Activated gamma-delta T cell treated with Interleukin-2 at 50 U/mL for 16 hours (primary cell): ENCODE measurements around the gene C14orf180.
A peak's percentile ranks its signal among the peaks of the same experiment; 100 is the strongest.

ENCODE experiments used
- DNase-seq: peaks from one replicate; pipeline ENCODE4 v3.0.0-alpha.2; 2020

C14orf180 gene

DNA sequence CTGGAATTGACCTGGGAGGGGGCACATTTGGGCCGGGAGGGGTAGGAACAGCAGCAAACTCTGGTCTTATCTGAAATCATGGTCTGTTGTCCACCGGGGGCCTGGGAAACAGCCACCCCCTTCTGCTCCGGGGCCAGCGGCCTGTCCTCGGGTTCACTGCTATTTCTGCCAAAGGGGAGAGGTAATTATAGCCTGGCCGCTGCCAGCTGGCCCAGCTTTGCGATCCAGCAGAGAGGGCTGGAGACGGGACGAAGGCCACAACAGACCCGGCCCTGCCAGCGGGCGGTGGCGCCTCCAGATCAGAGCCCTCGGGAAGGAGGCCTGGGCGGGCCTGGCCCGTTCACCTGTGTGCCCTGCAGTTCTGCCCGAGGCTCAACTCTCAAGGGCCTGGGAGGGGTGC is at the start of gene C14orf180:
Gene C14orf180, plus strand, starts transcription at position 258 of the 400 bp plus-strand sequence. CDS start 6,667 bp downstream, outside the sequence.
- no peak for DNase-seq

DNA sequence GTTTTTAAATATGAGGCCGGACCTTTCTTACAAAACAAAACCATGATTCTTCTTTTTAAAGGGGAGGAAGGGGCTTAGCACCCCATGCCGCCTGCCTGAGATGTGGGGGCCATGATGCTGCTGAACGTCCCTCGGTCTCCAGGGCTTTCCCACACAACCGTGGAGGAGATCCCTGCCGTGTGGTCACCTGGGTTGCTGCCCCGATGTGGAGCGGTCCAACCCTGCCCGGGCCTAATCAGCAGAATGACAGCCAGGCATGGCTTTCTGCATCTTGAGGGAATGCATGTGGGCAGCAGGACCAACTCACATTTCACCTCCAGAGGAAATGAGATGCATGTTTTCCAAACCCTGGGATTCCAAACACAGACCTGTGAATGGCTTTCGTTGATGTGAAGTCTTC is 48.9 kb upstream of the C14orf180 start:
- DNase-seq = no peak

DNA sequence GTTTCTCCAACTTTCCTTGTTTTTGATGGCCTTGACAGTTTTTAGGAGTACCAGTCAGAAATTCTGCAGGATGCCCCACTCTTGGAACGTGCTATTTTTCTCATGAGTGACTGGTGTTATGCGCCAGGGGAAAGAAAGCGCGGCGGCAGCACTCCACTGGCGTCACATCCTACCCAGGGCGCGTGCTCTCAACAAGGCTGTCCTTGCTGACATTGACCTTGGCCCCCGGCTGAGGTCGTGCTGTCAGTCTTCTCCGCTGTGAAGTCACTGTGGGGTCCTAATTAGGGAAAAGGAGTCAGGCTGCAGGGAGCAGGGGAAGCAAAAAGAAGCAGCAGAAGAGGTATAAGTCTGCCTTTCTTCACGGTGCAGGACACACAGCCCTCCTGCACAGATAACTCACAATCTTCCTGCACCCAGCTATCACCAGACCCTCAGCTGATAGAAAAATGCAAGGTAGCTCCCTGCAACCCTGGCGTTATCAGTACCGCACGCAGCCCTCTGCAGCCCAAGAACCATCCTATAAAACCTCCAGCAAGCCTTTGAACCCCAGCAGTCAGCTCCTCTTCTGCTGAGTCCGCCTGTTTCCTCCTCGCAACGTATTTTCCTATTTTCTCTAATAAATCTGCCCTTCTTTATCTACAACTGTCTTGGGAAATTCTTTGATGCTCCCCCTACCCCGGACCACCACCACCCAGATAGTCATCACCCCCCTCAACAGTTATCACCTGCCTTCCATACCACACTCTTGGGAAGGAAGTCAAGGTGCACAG is 48.0 kb upstream of the C14orf180 start:
- DNase-seq = no peak

DNA sequence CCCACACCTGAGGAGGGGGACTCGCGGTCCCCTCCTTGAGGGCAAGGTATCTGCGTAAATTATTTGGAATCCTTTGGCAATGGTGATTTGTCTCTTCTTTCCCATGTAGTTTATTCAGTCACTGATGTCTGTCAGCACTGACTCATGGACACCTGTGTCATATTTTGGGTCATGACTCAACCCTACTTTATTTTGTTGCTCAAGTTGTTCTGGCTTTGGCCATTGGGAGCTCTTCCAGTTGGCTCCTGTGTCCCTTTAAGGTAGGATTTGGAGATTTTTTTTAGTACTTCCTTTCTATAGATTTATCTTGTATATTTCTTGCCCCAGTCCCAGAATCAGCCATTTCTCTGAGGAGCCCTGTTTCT is 47.4 kb upstream of the C14orf180 start:
- no peak for DNase-seq

DNA sequence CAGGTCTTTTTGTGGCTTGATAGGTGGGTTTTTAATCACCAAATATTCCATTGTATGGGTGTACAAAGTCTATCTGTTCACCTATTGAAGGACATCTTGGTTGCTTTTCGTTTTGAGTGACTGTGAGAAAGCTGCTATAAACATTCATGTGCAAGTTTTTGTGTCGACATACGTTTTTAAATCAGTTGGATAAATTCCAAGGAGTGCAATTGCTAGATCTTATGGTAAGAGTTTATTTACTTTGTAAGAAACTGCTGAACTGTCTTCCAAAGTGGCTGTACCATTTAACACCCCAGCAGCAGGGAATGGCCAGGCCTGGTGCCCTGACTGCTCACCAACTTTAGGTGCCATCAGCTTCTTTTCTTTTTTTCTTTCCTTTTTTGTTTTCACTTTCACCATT is 45.5 kb upstream of the C14orf180 start:
- no peak for DNase-seq

DNA sequence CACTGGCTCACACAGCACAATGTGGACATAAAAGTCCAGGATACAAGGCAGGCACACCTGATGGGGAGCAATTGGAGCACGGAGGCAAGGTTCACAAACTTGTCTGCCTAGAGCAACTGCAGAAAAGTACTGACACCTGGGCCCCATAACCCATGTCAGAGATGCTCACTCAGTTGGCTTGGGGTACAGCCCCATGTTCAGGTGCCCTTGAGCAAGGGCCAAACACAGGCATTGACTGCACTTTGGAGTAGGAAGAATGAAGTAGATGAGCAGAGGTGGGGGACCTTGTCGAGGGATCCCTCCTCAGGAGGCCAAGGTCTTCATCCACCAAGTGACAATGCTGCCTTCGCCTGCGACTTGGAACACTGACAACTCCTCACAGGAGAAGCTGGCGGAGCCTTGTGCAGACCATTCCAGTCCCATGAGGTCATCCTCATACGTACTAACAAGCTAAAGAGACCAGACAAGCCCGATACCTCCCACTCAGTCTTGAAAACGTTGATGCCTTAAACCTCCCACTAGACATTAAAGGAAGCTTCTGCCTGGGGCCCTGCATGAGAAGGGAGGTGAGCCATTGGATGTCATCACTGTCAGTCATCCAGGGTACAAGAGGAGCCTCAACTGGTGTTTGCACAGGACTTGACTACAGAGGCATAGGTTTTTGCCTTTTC is 42.5 kb upstream of the C14orf180 start:
- no peak for DNase-seq

DNA sequence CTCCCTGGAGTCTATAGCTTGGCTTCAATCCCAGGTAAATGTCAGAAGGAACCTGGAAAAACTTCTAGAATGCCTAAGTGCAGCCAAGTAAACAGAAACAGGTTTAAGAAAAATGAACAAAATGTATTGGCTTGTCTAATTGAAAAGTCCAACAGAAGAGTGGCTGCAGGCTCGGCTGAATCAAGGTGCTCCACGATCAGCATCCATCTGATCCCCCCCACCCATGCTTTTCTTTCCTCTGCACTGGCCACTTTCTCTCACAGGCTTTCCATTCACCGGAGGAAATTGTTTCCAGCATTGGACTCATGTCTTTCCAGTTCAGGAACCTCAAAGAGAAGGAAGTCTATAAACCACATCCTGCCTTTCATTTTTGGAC is 42.0 kb upstream of the C14orf180 start:
- DNase-seq = no peak

DNA sequence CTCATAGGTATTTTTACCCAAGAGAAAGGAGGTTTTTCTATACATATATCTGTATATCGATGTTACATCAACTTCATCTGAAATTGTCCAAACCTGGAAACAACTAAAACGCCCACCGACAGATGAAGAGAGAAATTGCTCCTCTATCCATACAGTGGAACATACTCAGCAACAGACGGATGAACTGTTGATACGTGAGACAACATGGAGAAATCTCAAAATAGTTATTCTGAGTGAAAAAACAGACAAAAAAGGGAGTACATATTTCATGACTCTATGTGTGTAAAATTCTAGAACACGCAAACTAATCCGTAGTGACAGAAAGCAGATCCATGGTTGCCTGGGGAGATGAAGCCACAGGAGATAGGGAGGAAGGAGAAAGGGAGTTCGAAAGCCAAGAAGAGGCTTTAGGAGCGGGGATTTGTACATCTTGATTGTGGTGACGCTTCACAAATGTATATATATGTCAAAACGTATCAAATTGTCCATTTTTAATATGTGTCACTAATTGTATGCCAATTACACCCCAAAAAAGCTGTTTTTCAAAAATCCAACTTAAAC is 37.6 kb upstream of the C14orf180 start:
- DNase-seq = no peak

DNA sequence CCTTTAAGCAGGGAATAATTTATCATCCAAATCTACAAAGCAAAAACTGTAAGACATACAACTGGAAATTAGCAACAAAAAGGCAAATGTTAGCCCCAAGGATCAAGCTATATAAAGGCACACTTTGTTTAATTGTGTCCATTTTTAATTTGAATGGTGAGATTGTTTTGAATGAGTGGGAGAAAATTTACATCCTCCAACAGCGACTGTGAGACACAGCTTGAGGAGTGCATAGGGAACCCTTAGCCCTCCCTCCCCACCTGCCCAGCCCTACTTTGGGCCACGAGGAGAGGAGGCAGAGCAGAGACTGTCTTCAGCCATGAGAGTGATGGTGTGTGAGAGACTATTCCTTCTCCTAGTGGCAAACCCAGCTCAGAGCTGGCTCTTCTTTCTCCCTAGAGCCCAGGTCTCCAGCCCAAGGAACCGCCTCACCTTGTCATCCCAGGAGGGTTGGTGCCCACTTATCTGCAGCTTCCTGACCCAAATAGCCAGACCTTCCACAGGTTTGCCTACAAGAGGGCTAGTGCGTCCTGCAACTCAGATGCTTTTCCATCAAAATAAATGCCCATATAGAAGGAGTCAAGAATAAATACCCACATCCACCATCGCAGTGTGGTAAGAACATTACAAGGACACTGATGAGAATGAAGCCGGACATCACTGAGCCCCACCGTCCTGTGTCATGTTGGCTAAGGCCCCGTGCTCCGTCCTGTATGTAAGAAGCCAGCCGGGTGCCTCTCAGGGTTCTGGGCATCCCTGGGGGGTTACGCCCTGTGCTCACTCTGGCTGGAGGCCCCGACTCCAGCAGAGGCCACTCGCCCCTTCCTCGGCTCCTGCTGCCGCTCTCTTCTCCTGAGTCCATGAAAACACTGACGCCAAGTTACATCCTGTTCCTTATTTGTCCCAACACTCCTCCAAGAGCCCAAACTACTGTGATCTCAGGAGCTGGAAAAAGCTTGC is 36.4 kb upstream of the C14orf180 start:
- DNase-seq = no peak

DNA sequence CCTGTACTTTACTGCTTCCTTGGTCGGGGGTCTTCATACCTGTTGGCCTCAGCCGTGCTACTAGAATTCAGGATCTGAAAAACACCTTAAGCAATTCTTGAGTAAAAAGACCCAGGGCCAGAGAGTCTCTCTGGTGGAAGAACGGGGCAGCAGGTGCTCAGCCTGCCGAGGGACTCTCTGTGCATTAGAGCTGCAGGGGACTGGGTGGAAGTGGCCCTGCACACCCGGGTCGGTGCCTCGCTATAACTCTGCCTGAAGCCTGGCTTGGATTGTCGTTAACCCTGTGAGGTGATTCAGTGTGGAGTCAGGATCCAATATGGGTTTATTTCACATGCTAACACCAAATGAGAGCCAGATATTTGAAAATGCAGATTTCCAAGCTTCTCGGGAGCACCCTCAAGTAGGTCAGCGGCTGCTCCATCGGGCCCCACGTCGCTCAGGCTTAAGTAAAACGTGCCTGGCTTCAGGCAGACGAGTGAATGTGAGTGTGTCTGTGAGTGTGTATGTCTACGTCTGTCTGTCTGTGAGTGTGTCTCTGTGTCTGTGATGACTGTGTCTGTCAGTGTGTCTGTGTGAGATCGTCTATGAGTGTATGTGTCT is 35.1 kb upstream of the C14orf180 start:
- DNase-seq = no peak

DNA sequence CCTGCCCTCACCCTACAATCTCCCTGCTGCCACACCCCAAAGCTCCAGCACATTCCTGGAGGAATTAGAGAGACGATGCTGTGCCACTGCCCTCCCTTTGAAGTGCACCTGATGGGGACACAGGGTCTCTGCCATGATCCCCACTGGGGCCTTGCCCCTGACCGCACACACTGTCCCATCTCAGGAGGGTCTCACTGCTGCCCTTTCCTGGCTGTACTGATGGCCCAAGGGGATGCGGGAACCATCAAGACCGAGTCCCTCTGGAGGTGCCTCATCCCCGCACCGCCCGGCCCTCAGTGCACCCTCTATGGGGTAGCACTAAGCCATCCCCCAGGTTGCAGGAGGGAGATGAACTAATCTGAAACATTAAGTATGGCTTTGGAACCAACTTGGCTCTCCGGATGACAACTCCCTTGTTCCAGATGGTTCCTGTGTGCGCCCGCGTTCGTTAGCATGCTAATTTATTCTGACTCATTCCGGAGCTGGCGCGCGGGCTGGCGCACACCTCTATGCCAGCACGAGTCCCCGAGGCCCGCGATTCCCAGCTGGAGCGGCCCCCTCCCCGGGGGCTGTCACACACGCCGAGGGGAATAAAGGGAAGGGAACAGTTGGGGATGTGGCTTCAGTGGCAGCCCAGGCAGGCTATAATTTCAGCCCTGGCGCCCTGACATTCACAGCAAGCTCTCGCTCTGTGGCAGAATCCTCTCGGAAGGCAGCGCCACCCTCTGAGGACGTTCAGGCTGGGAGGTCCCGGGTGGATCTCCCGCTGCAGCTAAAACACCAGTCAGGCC is 34.2 kb upstream of the C14orf180 start:
- no peak for DNase-seq

DNA sequence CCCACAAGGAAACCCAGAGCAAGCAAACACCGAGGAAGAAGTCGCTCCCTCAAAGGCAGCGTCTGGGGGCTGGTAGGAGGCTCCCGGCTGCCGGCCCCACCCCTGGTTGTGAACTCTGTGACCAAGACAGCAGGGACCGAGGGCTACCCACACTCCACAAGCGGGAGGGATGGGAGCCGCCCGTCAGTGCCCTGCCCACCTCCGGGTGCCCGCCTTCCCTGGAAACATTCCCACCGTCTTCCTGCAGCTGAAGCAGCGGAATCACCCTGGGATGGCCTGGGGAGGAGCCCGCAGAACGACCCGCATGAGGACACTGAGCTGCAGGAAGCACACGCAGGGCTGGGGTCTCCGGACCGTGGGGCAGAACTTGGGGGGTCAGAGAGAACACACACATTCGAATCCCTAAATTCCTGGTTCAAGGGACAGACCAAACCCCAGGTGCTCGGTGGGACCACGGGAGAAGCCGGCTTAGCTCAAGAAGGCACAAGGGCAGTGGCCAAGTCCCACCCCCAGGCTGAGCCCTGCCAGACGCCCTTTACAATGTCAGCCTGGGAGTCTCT is 33.5 kb upstream of the C14orf180 start:
- DNase-seq = no peak

DNA sequence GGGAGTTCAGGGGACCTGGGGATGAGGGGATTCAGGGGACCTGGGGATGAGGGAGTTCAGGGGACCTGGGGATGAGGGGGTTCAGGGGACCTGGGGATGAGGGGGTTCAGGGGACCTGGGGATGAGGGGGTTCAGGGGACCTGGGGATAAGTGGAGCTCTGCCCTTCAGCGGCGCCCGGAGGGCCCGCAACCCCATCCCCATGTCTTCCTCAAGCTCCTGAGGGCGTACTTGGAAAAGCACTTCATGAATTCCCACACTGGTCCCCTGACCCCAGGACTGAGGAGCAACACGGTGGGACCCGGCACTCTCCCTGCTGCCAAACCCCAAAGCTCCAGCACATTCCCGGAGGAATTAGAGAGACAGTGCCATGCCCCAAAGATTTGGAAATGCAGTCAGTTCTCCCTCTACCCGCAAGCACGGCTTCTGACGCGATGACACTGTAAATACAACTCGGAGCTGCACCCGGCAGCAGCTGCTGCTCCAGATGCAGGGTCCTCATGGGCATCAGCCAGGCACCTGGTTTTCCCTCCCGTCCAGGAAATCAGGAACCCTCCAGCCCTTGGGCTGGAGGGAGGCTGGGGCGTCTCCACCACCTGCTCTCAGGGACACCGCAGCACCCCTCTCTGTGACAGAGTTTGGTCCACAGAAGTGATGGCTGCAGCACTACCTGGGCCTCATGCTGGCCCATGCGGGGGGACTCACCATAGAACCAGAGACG is 32.8 kb upstream of the C14orf180 start:
- no peak for DNase-seq

DNA sequence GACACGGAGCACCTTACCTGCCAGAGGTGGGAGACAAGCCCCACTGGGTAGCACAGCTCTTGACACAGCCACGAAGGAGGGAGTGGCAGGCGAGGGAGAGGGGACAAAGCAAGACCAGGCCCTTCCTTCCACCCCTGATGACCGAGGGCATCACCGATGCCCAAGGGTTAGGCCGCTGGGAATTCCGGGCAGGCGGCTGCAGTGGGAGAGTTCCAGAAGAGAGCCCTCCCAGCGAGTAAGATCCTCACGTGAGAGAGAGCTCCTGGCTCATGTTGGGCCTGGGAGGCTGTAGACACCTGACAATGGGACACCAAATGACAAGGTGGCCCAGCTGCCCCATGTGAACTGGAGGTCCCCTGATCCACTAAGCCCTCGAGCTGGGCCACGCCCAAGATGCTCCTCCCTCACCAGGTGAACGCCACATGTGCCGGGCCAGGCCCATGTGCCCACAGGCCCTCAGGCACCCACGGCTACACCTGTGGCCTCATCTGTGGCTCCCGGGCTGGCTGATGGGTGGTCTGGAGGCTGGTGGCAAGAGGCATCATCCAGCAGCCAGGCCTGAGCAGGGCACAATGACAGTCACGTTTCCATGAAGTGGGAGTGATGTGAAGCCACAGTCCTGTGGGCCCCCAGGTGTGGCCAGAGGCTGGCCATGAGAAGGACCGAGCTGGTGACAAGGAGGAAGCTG is 32.1 kb upstream of the C14orf180 start:
- DNase-seq = no peak

DNA sequence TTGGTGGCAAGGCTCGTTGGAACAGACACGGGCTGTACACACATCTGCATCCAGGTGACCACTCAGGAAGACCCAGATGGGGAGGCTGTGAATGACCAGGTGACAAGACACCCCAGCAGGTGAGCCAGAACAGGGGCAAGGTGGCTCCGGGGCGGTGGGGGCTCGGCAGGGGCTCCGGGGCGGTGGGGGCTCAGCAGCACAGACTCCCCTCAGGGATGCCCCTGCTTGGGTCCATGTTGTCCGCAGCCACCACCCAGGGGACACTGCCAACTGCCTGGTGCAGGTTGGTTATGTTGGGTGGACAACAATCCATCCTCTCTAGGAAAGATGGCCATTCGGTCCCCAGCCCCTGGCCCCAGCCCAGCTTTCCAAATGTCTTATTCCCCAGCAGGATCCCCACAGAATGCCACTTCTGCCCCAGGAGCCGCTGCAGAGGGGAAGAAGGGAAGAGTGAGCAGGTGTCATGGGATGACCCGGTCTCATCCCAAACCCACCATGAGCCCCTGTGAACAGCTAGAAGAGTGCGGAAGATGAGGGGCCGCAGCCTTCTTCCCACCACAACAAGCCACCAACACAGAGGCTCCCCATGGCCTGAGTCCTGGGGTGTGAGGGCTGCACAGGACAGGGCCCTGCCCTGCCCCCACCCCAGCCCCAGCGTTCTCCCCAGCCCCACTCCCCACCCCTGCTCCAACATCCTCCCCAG is 31.4 kb upstream of the C14orf180 start:
- DNase-seq = peak; percentile 1

DNA sequence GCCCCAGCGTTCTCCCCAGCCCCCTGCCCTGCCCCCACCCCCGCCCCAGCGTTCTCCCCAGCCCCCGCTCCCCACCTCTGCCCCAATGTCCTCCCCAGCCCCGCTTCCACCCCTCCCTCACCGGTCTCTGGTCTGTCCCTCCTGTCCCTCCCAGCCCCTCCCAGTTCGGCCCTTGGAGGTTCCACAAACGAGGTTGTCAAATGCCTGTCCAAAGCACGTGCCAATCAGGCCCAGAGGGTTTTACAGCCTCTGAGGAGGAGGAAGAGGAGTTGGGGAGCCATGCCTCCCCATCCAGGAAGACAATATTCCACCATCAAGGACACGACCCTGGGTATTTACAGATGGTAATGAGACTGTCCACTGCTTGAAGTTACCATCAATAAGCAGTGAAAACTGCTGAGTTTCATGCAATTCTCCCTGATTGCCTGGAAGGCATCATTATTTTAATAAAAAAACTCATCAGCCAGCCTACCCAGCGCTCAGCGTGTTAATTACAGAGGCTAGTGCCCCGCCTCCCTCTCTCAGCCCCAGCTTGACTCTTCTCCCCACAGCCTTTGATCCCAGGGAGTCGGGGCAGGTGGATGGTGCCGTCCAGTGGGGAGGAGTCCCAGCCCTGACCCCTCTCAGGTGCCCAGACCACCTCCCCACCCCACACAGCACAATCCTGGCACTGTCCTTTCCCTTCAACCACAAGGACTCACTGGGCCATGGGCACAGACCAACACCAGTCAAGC is 30.6 kb upstream of the C14orf180 start:
- peak; percentile 1 for DNase-seq

DNA sequence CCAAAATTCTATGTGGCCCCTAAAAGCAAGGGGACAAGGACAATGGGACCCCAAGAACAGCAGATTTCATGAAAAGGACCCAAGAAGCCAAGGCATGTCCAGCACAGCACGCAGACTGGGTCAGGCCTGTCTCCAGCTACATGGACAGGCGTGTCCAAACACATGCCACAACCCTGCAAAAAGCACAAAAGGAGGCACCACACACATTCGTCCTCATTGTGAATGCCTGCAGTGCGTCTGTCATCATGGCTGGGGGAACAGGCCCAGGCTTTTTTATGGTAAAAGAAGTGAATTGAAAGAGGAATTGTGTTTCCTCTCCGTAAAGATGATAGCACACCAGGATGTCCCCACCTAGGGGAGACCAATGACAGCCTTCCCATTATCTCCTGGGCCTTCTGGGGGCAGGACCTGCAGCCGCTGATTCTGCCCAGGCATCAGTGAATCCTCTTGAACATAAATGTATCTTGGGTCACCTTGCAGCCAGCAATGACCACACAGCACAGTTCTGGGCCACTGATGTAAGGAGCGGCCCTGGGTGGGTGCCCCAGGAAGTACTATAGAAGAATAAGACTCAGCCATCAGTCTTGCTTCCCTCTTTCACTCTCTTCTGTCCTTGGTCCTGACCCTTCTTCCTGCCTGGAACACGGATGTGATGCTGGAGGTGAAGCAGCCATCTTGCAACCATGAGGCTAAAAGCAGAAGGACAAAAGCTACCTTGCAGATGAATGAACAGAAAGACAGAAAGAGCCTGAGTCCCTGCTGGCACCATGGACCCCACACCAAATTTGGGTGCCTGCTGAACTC is 29.8 kb upstream of the C14orf180 start:
- DNase-seq = no peak

DNA sequence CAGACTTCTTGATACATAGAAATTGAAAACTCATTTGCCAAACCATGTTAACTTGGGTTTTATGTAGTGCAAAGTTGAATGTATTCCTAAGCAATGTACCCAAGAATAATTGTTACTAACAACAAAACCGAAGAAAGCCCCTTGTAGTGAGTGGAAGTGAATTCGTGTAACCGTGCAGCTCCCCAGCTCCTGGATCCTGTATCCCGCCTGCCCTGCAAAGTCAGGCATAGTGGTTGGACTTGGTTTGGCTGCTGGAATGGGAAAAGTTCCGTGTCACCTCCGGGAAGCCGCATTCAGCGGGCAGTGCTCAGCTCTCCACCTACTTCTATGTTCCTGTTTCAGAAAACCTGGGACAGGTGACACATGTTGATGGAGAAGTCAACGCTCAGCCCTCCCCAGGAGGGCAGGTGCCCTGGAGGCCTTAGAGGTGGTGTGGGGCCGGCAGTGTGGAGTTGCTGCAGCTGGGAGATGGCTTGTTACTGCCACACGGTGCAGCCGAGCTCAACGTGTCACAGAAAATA is 29.2 kb upstream of the C14orf180 start:
- no peak for DNase-seq
